Measurements from ENCODE around the gene RAVER2. TPM values are rescaled to one million over a fixed set of nuclear protein-coding genes. Genes with fewer than 3 reads are reported as not detected.

The RAVER2 gene
- polyA plus RNA-seq, 1 donor (not counting 4 experiments of a cell fraction or from before 2014, with no cell fraction given) = 9.1 TPM

DNA sequence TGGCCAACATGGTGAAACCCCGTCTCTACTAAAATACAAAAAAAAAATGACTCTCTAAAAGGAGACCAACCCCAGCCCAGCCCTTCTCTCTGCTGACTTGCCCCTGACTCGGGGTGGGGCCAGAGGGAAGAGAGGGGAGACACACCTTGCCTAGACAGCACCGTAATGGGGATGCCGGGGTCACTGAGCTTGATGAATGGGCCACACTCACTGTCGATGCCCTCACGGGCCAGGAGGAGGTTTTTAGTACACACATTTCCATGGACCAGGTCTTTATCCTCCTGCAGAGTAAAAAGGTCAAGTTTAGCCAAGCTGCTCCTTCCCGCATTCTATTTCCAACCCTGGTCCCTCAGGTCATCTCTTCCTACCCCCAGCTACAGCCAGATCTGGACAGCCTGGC is 99.7 kb downstream of the RAVER2 start:
- H3K4me2 ChIP-seq (ENCODE audit: control insufficient read depth, extremely low read depth, insufficient read depth, low read depth, low read length) = no peak overlapping the region

DNA sequence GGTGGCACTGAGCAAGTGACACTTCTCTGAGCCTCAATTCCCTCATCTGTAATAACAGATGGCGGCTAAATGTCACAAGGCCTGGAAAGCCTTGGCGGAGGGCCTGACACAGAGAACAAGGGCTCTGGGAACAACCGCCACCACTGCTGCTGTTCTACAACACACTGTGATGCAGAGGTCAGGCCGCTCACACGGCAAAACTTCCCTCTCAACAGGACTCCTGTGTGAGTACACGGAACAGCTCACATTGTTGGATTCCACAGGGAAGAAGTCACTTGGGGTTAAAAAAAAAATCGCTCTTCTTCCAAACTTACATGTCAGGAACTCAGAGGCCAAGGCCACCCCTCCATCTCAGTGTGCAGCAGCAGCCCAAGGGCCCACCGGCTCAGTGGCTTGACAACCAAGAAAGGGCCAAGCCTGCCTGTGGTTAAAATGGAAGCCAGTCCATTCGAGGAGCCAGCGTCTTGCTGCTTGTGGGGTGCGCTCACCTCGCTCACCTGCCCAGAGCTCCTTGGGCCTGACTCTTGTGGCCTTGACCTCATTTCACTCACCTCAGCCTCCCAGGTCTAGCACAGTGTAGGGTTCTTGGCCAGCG is 101.1 kb downstream of the RAVER2 start:
- FAIRE-seq (no peak), DNase-seq (ENCODE audit: low read depth, low spot score) (no peak)
- no peaks in the 10 kb centered on the region for H3K79me2 ChIP-seq (ENCODE audit: control insufficient read depth, insufficient read depth, low read length)
- no peak overlapping the region for H3K9ac ChIP-seq (ENCODE audit: control insufficient read depth, extremely low read depth, insufficient read depth, low read length)
- no peak for TF ChIP-seq EZH2 (IDR thresholded peaks at IDR 0.05; ENCODE audit: low read length)
- TF ChIP-seq, protein P1, sequence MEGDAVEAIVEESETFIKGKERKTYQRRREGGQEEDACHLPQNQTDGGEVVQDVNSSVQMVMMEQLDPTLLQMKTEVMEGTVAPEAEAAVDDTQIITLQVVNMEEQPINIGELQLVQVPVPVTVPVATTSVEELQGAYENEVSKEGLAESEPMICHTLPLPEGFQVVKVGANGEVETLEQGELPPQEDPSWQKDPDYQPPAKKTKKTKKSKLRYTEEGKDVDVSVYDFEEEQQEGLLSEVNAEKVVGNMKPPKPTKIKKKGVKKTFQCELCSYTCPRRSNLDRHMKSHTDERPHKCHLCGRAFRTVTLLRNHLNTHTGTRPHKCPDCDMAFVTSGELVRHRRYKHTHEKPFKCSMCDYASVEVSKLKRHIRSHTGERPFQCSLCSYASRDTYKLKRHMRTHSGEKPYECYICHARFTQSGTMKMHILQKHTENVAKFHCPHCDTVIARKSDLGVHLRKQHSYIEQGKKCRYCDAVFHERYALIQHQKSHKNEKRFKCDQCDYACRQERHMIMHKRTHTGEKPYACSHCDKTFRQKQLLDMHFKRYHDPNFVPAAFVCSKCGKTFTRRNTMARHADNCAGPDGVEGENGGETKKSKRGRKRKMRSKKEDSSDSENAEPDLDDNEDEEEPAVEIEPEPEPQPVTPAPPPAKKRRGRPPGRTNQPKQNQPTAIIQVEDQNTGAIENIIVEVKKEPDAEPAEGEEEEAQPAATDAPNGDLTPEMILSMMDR (optimal IDR thresholded peaks at IDR 0.05 in 1 of 3, IDR thresholded peaks at IDR 0.05 in 1 of 3, conservative IDR thresholded peaks at IDR 0.05 in 1 of 3; ENCODE audit: extremely low read depth in 1 of 3, insufficient read depth in 2 of 3, low read length in 3 of 3) = no peak
- dilution Hi-C loops (cut with MboI; ENCODE audit: extremely low pct_ligation_motif_present, low sequenced_read_pairs) = no loop called here
- no peaks in the 10 kb centered on the region for H4K20me1 ChIP-seq (ENCODE audit: control insufficient read depth, extremely low read depth, insufficient read depth, low read length)
- no peaks in the 10 kb centered on the region for H3K4me1 ChIP-seq (ENCODE audit: control insufficient read depth, extremely low read depth, insufficient read depth, low read length)
- peaks cover 13 to 27% of the 10 kb centered on the region in 2 experiments for H3K36me3 ChIP-seq (ENCODE audit: control insufficient read depth in 2 of 2, extremely low read depth in 1 of 2, insufficient read depth in 2 of 2, low read length in 2 of 2)
- no peak overlapping the region for H3K4me2 ChIP-seq (ENCODE audit: control insufficient read depth, extremely low read depth, insufficient read depth, low read depth, low read length)
- no peaks in the 10 kb centered on the region for H3K27me3 ChIP-seq (ENCODE audit: control insufficient read depth, extremely low read depth, insufficient read depth, low read length)
- H3K27ac ChIP-seq (ENCODE audit: control insufficient read depth, insufficient read depth, low read length) = no peak overlapping the region
- H3K9me3 ChIP-seq (ENCODE audit: control insufficient read depth, low read depth, low read length) = no peaks in the 10 kb centered on the region
- no peaks in the 10 kb centered on the region for H3K9me1 ChIP-seq (ENCODE audit: control insufficient read depth, extremely low read depth, insufficient read depth, low read length)
- no peak overlapping the region for H2AFZ ChIP-seq (ENCODE audit: control insufficient read depth, low read length)
- H3K4me3 ChIP-seq (ENCODE audit: control insufficient read depth in 2 of 3, extremely low read depth in 1 of 3, insufficient read depth in 2 of 3, low read depth in 1 of 3, low read length in 3 of 3) = no peak overlapping the region

More for the DNA sequence above, 99.7 kb downstream of the RAVER2 start:
- no peak overlapping the region for H3K27ac ChIP-seq (ENCODE audit: control insufficient read depth, insufficient read depth, low read length)
- H3K79me2 ChIP-seq (ENCODE audit: control insufficient read depth, insufficient read depth, low read length) = no peaks in the 10 kb centered on the region
- H2AFZ ChIP-seq (ENCODE audit: control insufficient read depth, low read length) = no peak overlapping the region
- FAIRE-seq (no peak), DNase-seq (ENCODE audit: low read depth, low spot score) (no peak)
- TF ChIP-seq, protein P1 (optimal IDR thresholded peaks at IDR 0.05 in 1 of 3, IDR thresholded peaks at IDR 0.05 in 1 of 3, conservative IDR thresholded peaks at IDR 0.05 in 1 of 3; ENCODE audit: extremely low read depth in 1 of 3, insufficient read depth in 2 of 3, low read length in 3 of 3) = no peak
- no peak for TF ChIP-seq EZH2 (IDR thresholded peaks at IDR 0.05; ENCODE audit: low read length)
- no peaks in the 10 kb centered on the region for H3K27me3 ChIP-seq (ENCODE audit: control insufficient read depth, extremely low read depth, insufficient read depth, low read length)
- no peaks in the 10 kb centered on the region for H4K20me1 ChIP-seq (ENCODE audit: control insufficient read depth, extremely low read depth, insufficient read depth, low read length)
- H3K4me3 ChIP-seq (ENCODE audit: control insufficient read depth in 2 of 3, extremely low read depth in 1 of 3, insufficient read depth in 2 of 3, low read depth in 1 of 3, low read length in 3 of 3) = no peak overlapping the region
- no peaks in the 10 kb centered on the region for H3K9me1 ChIP-seq (ENCODE audit: control insufficient read depth, extremely low read depth, insufficient read depth, low read length)
- dilution Hi-C loops (cut with MboI; ENCODE audit: extremely low pct_ligation_motif_present, low sequenced_read_pairs) = no loop called here
- peaks cover 14 to 27% of the 10 kb centered on the region in 2 experiments for H3K36me3 ChIP-seq (ENCODE audit: control insufficient read depth in 2 of 2, extremely low read depth in 1 of 2, insufficient read depth in 2 of 2, low read length in 2 of 2)
- no peak overlapping the region for H3K9ac ChIP-seq (ENCODE audit: control insufficient read depth, extremely low read depth, insufficient read depth, low read length)
- H3K9me3 ChIP-seq (ENCODE audit: control insufficient read depth, low read depth, low read length) = no peaks in the 10 kb centered on the region
- no peaks in the 10 kb centered on the region for H3K4me1 ChIP-seq (ENCODE audit: control insufficient read depth, extremely low read depth, insufficient read depth, low read length)

Measured in keratinocyte (primary cell).